Lower leg skin (tissue), 4 donors: ENCODE results near the gene KCNMA1. TPM values are rescaled to one million over a fixed set of nuclear protein-coding genes. Genes with fewer than 3 reads are reported as not detected.

ENCODE experiments used
- DNase-seq, 2 donors: peaks; one replicate each; pipeline ENCODE4 v3.0.0-alpha.2; 2019; ENCODE audit warnings: low spot score in 2 of 2
- H3K4me3 ChIP-seq: fragments of 200-600 bp; sonication (generic); 2 replicates; pipeline ENCODE4 v1.5.1; 2017; ENCODE audit warnings: mild to moderate bottlenecking, low read depth; ENCODE audit not compliant: poor library complexity, severe bottlenecking
- POLR2A ChIP-seq, 2 donors: fragments of 450-650 bp; IDR thresholded peaks; one replicate each; pipeline ENCODE4 v1.6.1; 2016 to 2017; ENCODE audit warnings: antibody characterized with exemption in 2 of 2, mild to moderate bottlenecking in 1 of 2, moderate library complexity in 1 of 2
- WGBS, 2 donors: methylation state at CpG; one replicate each; pipeline ENCODE4 v1.1.5; 2018; 5-methylcytosine and 5-hydroxymethylcytosine counted together
- intact Hi-C: fragments of 100-400 bp; cut with DNase I; formaldehyde crosslinking; loops from one replicate; pipeline ENCODE4 v1.15.0; 2023; ENCODE audit warnings: low total_unique reads
- total RNA-seq, 4 donors: library from RNA; depleted of rRNA; stranded (reverse); fragments of >200 nt; gene quantifications; one replicate each; pipeline ENCODE4 v1.1.0, GENCODE V29; 2016
- TF ChIP-seq, protein P1 (sequence below), 3 donors: fragments of 450-650 bp; IDR thresholded peaks; one replicate each; pipeline ENCODE4 v1.5.1; 2016; ENCODE audit warnings: antibody characterized with exemption in 3 of 3, mild to moderate bottlenecking in 3 of 3, moderate library complexity in 2 of 3

The KCNMA1 gene
- total RNA-seq, 4 donors from 2014 or later = 4.1 to 9.9 (median 6.5) TPM

GRCh38 chr10:77492368-77492994, 145.1 kb downstream of the KCNMA1 start:
- H3K4me3 ChIP-seq = no peak overlapping the region
- TF ChIP-seq, protein P1, sequence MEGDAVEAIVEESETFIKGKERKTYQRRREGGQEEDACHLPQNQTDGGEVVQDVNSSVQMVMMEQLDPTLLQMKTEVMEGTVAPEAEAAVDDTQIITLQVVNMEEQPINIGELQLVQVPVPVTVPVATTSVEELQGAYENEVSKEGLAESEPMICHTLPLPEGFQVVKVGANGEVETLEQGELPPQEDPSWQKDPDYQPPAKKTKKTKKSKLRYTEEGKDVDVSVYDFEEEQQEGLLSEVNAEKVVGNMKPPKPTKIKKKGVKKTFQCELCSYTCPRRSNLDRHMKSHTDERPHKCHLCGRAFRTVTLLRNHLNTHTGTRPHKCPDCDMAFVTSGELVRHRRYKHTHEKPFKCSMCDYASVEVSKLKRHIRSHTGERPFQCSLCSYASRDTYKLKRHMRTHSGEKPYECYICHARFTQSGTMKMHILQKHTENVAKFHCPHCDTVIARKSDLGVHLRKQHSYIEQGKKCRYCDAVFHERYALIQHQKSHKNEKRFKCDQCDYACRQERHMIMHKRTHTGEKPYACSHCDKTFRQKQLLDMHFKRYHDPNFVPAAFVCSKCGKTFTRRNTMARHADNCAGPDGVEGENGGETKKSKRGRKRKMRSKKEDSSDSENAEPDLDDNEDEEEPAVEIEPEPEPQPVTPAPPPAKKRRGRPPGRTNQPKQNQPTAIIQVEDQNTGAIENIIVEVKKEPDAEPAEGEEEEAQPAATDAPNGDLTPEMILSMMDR (IDR thresholded peaks at IDR 0.05) = no peak
- TF ChIP-seq POLR2A (IDR thresholded peaks at IDR 0.05) = no peak
- intact Hi-C loops = no loop called here
- no peak for DNase-seq
- 85 to 87% methylated on average over 4 of the region's 4 CpGs for WGBS, 2 donors

GRCh38 chr10:77490534-77491314, 146.9 kb downstream of the KCNMA1 start:
- TF ChIP-seq, protein P1 (IDR thresholded peaks at IDR 0.05) = no peak
- TF ChIP-seq POLR2A (IDR thresholded peaks at IDR 0.05) = no peak
- intact Hi-C loops = no loop called here
- DNase-seq = no peak
- 89 to 91% methylated on average over 6 of the region's 6 CpGs for WGBS, 2 donors
- H3K4me3 ChIP-seq = no peak overlapping the region

GRCh38 chr10:77486517-77486916, 151.1 kb downstream of the KCNMA1 start:
- TF ChIP-seq, protein P1 (IDR thresholded peaks at IDR 0.05) = no peak
- TF ChIP-seq POLR2A (IDR thresholded peaks at IDR 0.05) = no peak
- WGBS, 2 donors = 79 to 88% methylated on average over 3 of the region's 3 CpGs
- intact Hi-C loops = no loop called here

GRCh38 chr10:77485847-77486246, 151.8 kb downstream of the KCNMA1 start:
- H3K4me3 ChIP-seq = no peak overlapping the region
- WGBS, 2 donors = 89 to 96% methylated on average over 2 of the region's 2 CpGs
- TF ChIP-seq POLR2A (IDR thresholded peaks at IDR 0.05) = no peak
- TF ChIP-seq, protein P1 (IDR thresholded peaks at IDR 0.05) = no peak
- no peak for DNase-seq
- intact Hi-C loops = no loop called here

More at GRCh38 chr10:77486517-77486916, 151.1 kb downstream of the KCNMA1 start:
- no peak for DNase-seq
- no peak overlapping the region for H3K4me3 ChIP-seq

DNA sequence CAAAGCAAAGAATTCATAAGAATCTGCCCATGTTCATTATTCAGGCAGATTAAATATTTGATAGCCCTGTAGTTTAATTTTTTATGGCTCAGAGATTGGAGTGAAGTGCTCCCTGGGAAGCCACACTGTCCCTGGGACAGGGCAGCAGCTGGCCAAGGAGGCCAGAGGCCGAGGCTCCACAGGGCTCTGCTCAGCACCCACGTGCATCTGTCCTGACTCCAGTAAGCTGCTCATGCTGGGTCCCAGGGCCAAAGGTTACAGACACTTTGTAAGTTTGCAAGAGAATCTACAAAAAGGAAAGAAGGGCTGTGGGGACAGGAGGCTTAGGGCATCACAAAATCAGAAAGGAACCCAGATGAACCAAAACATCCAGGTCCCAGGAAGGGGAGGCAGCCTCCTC, 155.5 kb downstream of the KCNMA1 start:
- TF ChIP-seq POLR2A (IDR thresholded peaks at IDR 0.05) = no peak
- TF ChIP-seq, protein P1 (IDR thresholded peaks at IDR 0.05) = no peak
- no peak overlapping the region for H3K4me3 ChIP-seq
- no peak for DNase-seq
- WGBS, 2 donors = 64 to 77% methylated on average over 2 of the region's 2 CpGs
- intact Hi-C loops = no loop called here
